ENCODE data around the gene TENT4A.

DNA sequence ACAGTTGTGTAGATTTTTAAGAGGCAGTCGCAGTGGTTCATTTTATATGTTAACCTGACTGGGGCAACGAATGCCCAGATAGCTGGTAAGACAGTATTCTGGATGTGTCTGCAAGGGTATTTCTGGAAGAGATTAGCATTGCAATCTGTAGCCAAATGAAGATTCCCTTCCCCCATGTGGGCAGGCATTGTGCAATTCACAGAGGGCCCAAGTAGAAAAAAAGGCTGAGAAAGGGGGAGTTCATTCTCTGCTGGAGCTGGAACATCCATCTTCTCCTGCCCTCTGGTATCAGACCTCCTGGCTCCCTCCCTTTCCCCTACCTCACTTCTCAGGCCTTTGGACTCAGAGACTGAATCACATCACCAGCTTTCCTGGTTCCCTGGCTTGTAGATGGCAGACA lies 70.6 kb downstream of the TENT4A start:
- TF ChIP-seq, protein P1, sequence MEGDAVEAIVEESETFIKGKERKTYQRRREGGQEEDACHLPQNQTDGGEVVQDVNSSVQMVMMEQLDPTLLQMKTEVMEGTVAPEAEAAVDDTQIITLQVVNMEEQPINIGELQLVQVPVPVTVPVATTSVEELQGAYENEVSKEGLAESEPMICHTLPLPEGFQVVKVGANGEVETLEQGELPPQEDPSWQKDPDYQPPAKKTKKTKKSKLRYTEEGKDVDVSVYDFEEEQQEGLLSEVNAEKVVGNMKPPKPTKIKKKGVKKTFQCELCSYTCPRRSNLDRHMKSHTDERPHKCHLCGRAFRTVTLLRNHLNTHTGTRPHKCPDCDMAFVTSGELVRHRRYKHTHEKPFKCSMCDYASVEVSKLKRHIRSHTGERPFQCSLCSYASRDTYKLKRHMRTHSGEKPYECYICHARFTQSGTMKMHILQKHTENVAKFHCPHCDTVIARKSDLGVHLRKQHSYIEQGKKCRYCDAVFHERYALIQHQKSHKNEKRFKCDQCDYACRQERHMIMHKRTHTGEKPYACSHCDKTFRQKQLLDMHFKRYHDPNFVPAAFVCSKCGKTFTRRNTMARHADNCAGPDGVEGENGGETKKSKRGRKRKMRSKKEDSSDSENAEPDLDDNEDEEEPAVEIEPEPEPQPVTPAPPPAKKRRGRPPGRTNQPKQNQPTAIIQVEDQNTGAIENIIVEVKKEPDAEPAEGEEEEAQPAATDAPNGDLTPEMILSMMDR (IDR thresholded peaks at IDR 0.05; ENCODE audit: low read depth, low read length), result no peak
- TF ChIP-seq EZH2phosphoT487 (IDR thresholded peaks at IDR 0.05; ENCODE audit: low read depth), result no peak
